TTC549 (cell line): ENCODE data around the gene UBE4B.
"Not testable (repeated sequence)": the region's sequence is repeated elsewhere in the genome, so short reads cannot be mapped to it uniquely, and the experiment has no call there.

Experiments used
- FAIRE-seq: peaks from 2 replicates; lab custom pipeline; 2012; peaks lifted over from hg19 to GRCh38; lab: Jason Lieb, UNC

Gene UBE4B

GRCh38 chr1:10177876-10178275 lies 145.1 kb downstream of the UBE4B start:
- no peak for FAIRE-seq

- no peak for FAIRE-seq
These were observed 146.0 kb downstream of the UBE4B start for GRCh38 chr1:10178597-10179405.

- no peak for FAIRE-seq
These were observed 146.8 kb downstream of the UBE4B start for GRCh38 chr1:10179406-10180091.

- FAIRE-seq: no peak
These were observed 148.4 kb downstream of the UBE4B start for GRCh38 chr1:10181154-10181553.

GRCh38 chr1:10185759-10186158 lies 153.0 kb downstream of the UBE4B start:
- FAIRE-seq: no peak

- no peak for FAIRE-seq
These were observed 153.7 kb downstream of the UBE4B start for GRCh38 chr1:10186331-10187025.

GRCh38 chr1:10187026-10187334 lies 154.2 kb downstream of the UBE4B start:
- no peak for FAIRE-seq

- no peak for FAIRE-seq
These were observed 155.4 kb downstream of the UBE4B start for GRCh38 chr1:10188133-10188650.

- FAIRE-seq: no peak
These were observed 156.9 kb downstream of the UBE4B start for GRCh38 chr1:10189659-10190058.

- no peak for FAIRE-seq
These were observed 159.5 kb downstream of the UBE4B start for GRCh38 chr1:10192263-10192662.

- FAIRE-seq: no peak
These were observed 160.5 kb downstream of the UBE4B start for GRCh38 chr1:10193288-10193687.

- no peak for FAIRE-seq
These were observed 162.8 kb downstream of the UBE4B start for GRCh38 chr1:10195570-10195969.

- no peak for FAIRE-seq
These were observed 164.2 kb downstream of the UBE4B start for GRCh38 chr1:10196976-10197375.

- FAIRE-seq: no peak
These were observed 167.9 kb downstream of the UBE4B start for GRCh38 chr1:10200620-10201019.

GRCh38 chr1:10204003-10204642 lies 171.4 kb downstream of the UBE4B start:
- FAIRE-seq: no peak

GRCh38 chr1:10205206-10205605 lies 172.4 kb downstream of the UBE4B start:
- not testable (repeated sequence) for FAIRE-seq

- no peak for FAIRE-seq
These were observed 175.1 kb downstream of the UBE4B start for GRCh38 chr1:10207810-10208209.

- FAIRE-seq: no peak
These were observed 175.8 kb downstream of the UBE4B start for GRCh38 chr1:10208537-10208936.

- no peak for FAIRE-seq
These were observed 176.8 kb downstream of the UBE4B start for GRCh38 chr1:10209590-10209904.

GRCh38 chr1:10209905-10210810 lies 177.4 kb downstream of the UBE4B start, which contains the start of gene KIF1B:
TSS of gene KIF1B (plus strand) at chr1:10210570. CDS start at chr1:10232329, 21,759 bp downstream.
- no peak for FAIRE-seq
